ENCODE measurements around the gene SHC3. TPM values are rescaled to one million over a fixed set of nuclear protein-coding genes. Genes with fewer than 3 reads are reported as not detected.

The SHC3 gene
- total RNA-seq, 1 donor from 2014 or later = 0.83 TPM

DNA sequence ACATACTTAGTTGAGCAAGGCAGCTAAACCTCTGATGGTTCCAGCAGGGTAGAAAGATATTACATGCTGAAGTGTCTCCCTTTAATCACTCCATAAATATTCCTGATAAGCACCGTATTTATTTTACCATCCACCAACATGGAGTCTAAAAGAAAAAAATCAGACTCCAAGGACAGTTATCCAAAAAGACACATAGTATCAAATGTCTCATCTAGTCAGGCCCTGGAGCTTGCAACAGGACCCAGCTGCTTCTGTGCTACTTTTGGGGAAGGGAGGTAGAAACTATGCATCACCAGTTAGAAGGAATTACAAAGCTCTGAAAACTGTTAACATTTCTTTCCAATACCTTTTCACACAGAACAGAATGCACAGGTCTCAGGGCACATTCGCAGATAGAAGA, 99.2 kb downstream of the SHC3 start:
- no peak overlapping the region for H3K4me3 Mint-ChIP-seq (ENCODE audit: unreplicated experiment)
- no peaks in the 10 kb centered on the region for H3K4me1 Mint-ChIP-seq (ENCODE audit: low read depth, unreplicated experiment)
- H3K36me3 Mint-ChIP-seq (ENCODE audit: unreplicated experiment) = peaks cover 5% of the 10 kb centered on the region
- peaks cover 2% of the 10 kb centered on the region for H3K9me3 Mint-ChIP-seq (ENCODE audit: unreplicated experiment)
- H3K27ac Mint-ChIP-seq (ENCODE audit: unreplicated experiment) = no peak overlapping the region
- H3K27me3 Mint-ChIP-seq (ENCODE audit: unreplicated experiment) = peaks cover 3% of the 10 kb centered on the region
- no peak for DNase-seq
- TF ChIP-seq, protein P1, sequence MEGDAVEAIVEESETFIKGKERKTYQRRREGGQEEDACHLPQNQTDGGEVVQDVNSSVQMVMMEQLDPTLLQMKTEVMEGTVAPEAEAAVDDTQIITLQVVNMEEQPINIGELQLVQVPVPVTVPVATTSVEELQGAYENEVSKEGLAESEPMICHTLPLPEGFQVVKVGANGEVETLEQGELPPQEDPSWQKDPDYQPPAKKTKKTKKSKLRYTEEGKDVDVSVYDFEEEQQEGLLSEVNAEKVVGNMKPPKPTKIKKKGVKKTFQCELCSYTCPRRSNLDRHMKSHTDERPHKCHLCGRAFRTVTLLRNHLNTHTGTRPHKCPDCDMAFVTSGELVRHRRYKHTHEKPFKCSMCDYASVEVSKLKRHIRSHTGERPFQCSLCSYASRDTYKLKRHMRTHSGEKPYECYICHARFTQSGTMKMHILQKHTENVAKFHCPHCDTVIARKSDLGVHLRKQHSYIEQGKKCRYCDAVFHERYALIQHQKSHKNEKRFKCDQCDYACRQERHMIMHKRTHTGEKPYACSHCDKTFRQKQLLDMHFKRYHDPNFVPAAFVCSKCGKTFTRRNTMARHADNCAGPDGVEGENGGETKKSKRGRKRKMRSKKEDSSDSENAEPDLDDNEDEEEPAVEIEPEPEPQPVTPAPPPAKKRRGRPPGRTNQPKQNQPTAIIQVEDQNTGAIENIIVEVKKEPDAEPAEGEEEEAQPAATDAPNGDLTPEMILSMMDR (IDR thresholded peaks at IDR 0.05; ENCODE audit: partially characterized antibody, unreplicated experiment) = no peak

DNA sequence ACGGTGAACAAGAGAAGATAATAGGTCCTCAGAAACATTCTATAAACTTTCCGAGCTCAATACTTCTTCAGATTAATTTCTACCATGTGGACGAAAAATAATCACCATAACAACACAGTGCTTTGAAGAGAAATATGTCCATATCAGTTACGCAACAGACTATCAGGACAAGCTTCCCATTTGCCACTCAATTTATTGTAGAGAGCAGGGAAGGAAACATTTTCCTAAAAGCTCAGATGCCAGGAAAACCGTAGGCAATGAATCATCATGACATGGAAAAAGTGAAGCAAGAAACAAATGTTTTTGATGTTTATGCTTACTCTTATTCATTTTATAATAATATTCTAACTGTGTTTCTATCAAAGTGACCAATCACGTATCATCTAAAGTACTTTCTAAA, 99.8 kb downstream of the SHC3 start:
- H3K9me3 Mint-ChIP-seq (ENCODE audit: unreplicated experiment) = peaks cover 2% of the 10 kb centered on the region
- peaks cover 5% of the 10 kb centered on the region for H3K36me3 Mint-ChIP-seq (ENCODE audit: unreplicated experiment)
- TF ChIP-seq, protein P1 (IDR thresholded peaks at IDR 0.05; ENCODE audit: partially characterized antibody, unreplicated experiment) = no peak
- no peak overlapping the region for H3K27ac Mint-ChIP-seq (ENCODE audit: unreplicated experiment)
- H3K4me1 Mint-ChIP-seq (ENCODE audit: low read depth, unreplicated experiment) = no peaks in the 10 kb centered on the region
- H3K4me3 Mint-ChIP-seq (ENCODE audit: unreplicated experiment) = no peak overlapping the region
- H3K27me3 Mint-ChIP-seq (ENCODE audit: unreplicated experiment) = peaks cover 3% of the 10 kb centered on the region
- no peak for DNase-seq

DNA sequence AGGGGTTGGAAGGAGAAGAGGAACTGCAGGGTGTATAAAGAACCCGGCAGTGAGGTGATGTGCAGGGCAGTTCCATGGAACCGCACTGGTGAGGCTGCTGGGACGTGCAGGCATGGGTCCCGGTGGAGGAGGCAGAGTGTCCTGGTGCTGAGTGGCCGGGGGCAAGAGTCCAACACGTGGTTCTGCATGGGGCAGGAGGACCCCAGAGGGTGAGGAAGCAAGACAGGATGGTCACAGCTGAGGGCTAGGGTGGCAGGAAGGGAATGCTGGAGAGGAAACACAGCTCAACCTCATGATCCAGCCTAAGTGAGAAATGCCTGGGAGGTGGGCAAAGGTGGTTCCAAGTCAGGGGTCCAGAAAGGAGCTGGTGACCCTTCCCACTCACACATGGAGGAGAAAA, 100.2 kb downstream of the SHC3 start:
- Mint-ChIP-seq H3K4me1 (ENCODE audit: low read depth, unreplicated experiment) (no peaks in the 10 kb centered on the region), H3K36me3 (ENCODE audit: unreplicated experiment) (peaks cover 5% of the 10 kb centered on the region), H3K27ac (ENCODE audit: unreplicated experiment) (no peak overlapping the region), H3K9me3 (ENCODE audit: unreplicated experiment) (peaks cover 2% of the 10 kb centered on the region), H3K4me3 (ENCODE audit: unreplicated experiment) (no peak overlapping the region), H3K27me3 (ENCODE audit: unreplicated experiment) (no peaks in the 10 kb centered on the region)
- TF ChIP-seq, protein P1 (IDR thresholded peaks at IDR 0.05; ENCODE audit: partially characterized antibody, unreplicated experiment) = no peak
- DNase-seq = no peak

GRCh38 chr9:89077519-89077918, 101.1 kb downstream of the SHC3 start:
- no peaks in the 10 kb centered on the region for H3K4me1 Mint-ChIP-seq (ENCODE audit: low read depth, unreplicated experiment)
- H3K27ac Mint-ChIP-seq (ENCODE audit: unreplicated experiment) = no peak overlapping the region
- H3K9me3 Mint-ChIP-seq (ENCODE audit: unreplicated experiment) = no peaks in the 10 kb centered on the region
- no peak for DNase-seq
- H3K4me3 Mint-ChIP-seq (ENCODE audit: unreplicated experiment) = no peak overlapping the region
- TF ChIP-seq, protein P1 (IDR thresholded peaks at IDR 0.05; ENCODE audit: partially characterized antibody, unreplicated experiment) = no peak
- peaks cover 5% of the 10 kb centered on the region for H3K36me3 Mint-ChIP-seq (ENCODE audit: unreplicated experiment)
- H3K27me3 Mint-ChIP-seq (ENCODE audit: unreplicated experiment) = no peaks in the 10 kb centered on the region

DNA sequence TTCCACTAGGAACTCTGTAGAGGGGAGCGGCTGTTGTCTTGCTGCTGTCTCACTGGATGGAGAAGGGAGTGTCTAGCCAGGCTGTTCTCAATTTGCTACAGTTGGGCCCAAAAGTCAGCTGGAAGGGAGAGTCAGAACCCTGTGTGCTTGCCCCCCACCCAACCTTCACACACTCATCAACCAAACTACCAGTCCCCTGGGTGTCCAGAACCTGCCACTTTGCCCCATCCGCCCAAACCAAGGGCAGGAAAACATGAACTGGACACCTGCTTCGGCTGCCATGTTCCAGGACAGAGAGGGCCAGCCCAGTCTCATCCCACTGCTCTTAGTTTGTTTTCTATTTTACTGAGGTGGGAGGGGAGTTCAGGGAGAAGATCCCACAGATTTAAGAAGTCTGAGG, 105.2 kb downstream of the SHC3 start:
- Mint-ChIP-seq H3K27me3 (ENCODE audit: unreplicated experiment) (no peaks in the 10 kb centered on the region), H3K4me1 (ENCODE audit: low read depth, unreplicated experiment) (no peaks in the 10 kb centered on the region), H3K27ac (ENCODE audit: unreplicated experiment) (no peak overlapping the region), H3K36me3 (ENCODE audit: unreplicated experiment) (peaks cover 5% of the 10 kb centered on the region), H3K9me3 (ENCODE audit: unreplicated experiment) (no peaks in the 10 kb centered on the region), H3K4me3 (ENCODE audit: unreplicated experiment) (no peak overlapping the region)
- DNase-seq = no peak
- TF ChIP-seq, protein P1 (IDR thresholded peaks at IDR 0.05; ENCODE audit: partially characterized antibody, unreplicated experiment) = no peak

Measured in glutamatergic neuron (in vitro differentiated cells).